Glomerular visceral epithelial cell (primary cell): ENCODE data around the gene COP1.

Experiments used
- DNase-seq: peaks from one replicate; pipeline ENCODE4 v3.0.0-alpha.2; 2016; ENCODE audit errors: extremely low spot score

The COP1 gene

GRCh38 chr1:175895966-175896365, 311.1 kb downstream of the COP1 start:
- no peak for DNase-seq
